ENCODE results near the gene FRS3.
"Not testable (repeated sequence)": the region's sequence is repeated elsewhere in the genome, so short reads cannot be mapped to it uniquely, and the experiment has no call there.

Gene FRS3

GRCh38 chr6:41768545-41769308 lies 11.0 kb downstream of the FRS3 start:
- no peak for DNase-seq (ENCODE audit: low read depth)

GRCh38 chr6:41767112-41767833 lies 12.4 kb downstream of the FRS3 start:
- no peak for DNase-seq (ENCODE audit: low read depth)

GRCh38 chr6:41766043-41766664 lies 13.5 kb downstream of the FRS3 start:
- not testable (repeated sequence) for DNase-seq (ENCODE audit: low read depth)

- no peak for DNase-seq (ENCODE audit: low read depth)
These were observed 16.2 kb downstream of the FRS3 start for GRCh38 chr6:41763470-41763869.

GRCh38 chr6:41759905-41760579 lies 19.7 kb downstream of the FRS3 start:
- DNase-seq (ENCODE audit: low read depth): no peak

- DNase-seq (ENCODE audit: low read depth): no peak
These were observed 20.4 kb downstream of the FRS3 start for GRCh38 chr6:41759106-41759904.

GRCh38 chr6:41758641-41759035 lies 21.1 kb downstream of the FRS3 start:
- DNase-seq (ENCODE audit: low read depth): no peak

GRCh38 chr6:41757931-41758640 lies 21.6 kb downstream of the FRS3 start:
- DNase-seq (ENCODE audit: low read depth): no peak

GRCh38 chr6:41757271-41757670 lies 22.4 kb downstream of the FRS3 start:
- DNase-seq (ENCODE audit: low read depth): no peak

- no peak for DNase-seq (ENCODE audit: low read depth)
These were observed 23.3 kb downstream of the FRS3 start for GRCh38 chr6:41756354-41756753.

GRCh38 chr6:41755895-41756294 lies 23.8 kb downstream of the FRS3 start:
- DNase-seq (ENCODE audit: low read depth): no peak

GRCh38 chr6:41750374-41750773 lies 29.3 kb downstream of the FRS3 start:
- DNase-seq (ENCODE audit: low read depth): no peak

GRCh38 chr6:41748542-41748941 lies 31.2 kb downstream of the FRS3 start:
- DNase-seq (ENCODE audit: low read depth): no peak

- DNase-seq (ENCODE audit: low read depth): no peak
These were observed 31.6 kb downstream of the FRS3 start for GRCh38 chr6:41748102-41748477.

- no peak for DNase-seq (ENCODE audit: low read depth)
These were observed 32.2 kb downstream of the FRS3 start, which contains the start of gene PGC for GRCh38 chr6:41747256-41748101. PGC (minus strand) TSS chr6:41747397; CDS start chr6:41747334, 63 bp downstream.

- no peak for DNase-seq (ENCODE audit: low read depth)
These were observed 33.6 kb downstream of the FRS3 start for GRCh38 chr6:41746107-41746506.

- DNase-seq (ENCODE audit: low read depth): no peak
These were observed 35.4 kb downstream of the FRS3 start for GRCh38 chr6:41744236-41744787.

GRCh38 chr6:41743406-41744235 lies 36.1 kb downstream of the FRS3 start:
- DNase-seq (ENCODE audit: low read depth): no peak
